IPS-20b (cell line): ENCODE results near the gene CERS6.

Source experiments
- H3K27ac ChIP-seq: one replicate; pipeline ENCODE4 v1.5.1; 2013; ENCODE audit warnings: low read length
- H3K27me3 ChIP-seq: 2 replicates; pipeline ENCODE4 v1.6.1; 2013; ENCODE audit warnings: mild to moderate bottlenecking, low read length, inconsistent platforms; ENCODE audit not compliant: insufficient read depth
- H3K36me3 ChIP-seq: 2 replicates; pipeline ENCODE4 v1.6.1; 2013; ENCODE audit warnings: low read depth, mild to moderate bottlenecking, inconsistent platforms, low read length, moderate library complexity; ENCODE audit not compliant: insufficient read depth
- H3K4me1 ChIP-seq: 2 replicates; pipeline ENCODE4 v1.6.1; 2013; ENCODE audit warnings: mild to moderate bottlenecking, control low read depth, inconsistent platforms, low read length, moderate library complexity; ENCODE audit not compliant: insufficient read depth
- H3K4me3 ChIP-seq: 2 replicates; pipeline ENCODE4 v1.5.1; 2013; ENCODE audit warnings: mild to moderate bottlenecking, low read length, inconsistent platforms
- H3K9ac ChIP-seq: 2 replicates; pipeline ENCODE4 v1.6.1; 2013; ENCODE audit warnings: low read depth, mild to moderate bottlenecking, inconsistent platforms, low read length, moderate library complexity
- H3K9me3 ChIP-seq: 2 replicates; pipeline ENCODE4 v1.6.1; 2013; ENCODE audit warnings: mild to moderate bottlenecking, low read depth, low read length, inconsistent platforms; ENCODE audit not compliant: insufficient read depth

CERS6 gene

DNA sequence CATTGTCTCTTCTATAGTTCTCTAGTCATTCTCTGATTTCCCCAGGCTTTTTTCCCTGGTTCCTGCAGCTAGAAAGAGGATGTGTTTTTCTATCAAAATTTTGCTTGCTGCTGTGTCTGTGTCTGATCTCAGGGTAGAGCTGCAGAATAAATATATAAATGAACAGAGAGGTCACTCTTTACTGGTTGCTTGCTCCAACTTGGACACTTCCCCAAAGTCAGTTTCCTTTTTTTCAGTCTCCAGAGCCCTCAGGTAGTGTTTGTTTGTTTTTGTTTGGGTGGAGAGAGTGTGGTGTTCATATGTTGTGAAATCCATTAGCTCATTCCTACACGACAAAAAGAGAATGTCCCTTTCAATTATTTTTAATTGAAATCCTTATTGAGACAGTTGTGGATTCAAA lies 85.8 kb downstream of the CERS6 start:
- peaks cover 7% of the 10 kb centered on the region; the same call in 1 of the 2 replicates for H3K9me3 ChIP-seq
- no peak overlapping the region for H3K27ac ChIP-seq
- H3K27me3 ChIP-seq: no peaks in the 10 kb centered on the region
- no peak overlapping the region for H3K4me3 ChIP-seq
- no peak overlapping the region for H3K9ac ChIP-seq
- no peaks in the 10 kb centered on the region for H3K36me3 ChIP-seq
- peaks cover 16% of the 10 kb centered on the region for H3K4me1 ChIP-seq

DNA sequence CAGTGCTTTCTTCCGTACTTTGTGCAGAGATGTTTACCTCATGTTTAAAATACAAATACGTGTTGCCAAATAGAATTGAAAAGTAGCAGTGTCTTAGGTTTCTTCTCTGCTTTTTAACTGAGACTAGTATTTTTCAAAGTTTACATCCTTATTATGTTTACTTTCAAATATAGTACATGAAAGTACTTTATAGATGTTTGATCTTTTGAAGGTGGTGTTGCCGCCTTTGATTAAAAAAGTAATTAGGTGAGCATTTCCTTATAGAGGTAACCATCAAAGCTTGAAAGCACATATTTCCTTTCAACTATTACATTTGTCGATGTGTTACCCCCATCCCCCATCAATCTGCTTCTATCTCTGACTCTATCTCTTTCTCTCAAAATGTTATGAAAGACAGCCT lies 87.0 kb downstream of the CERS6 start:
- H3K9ac ChIP-seq: no peak overlapping the region
- peaks cover 7% of the 10 kb centered on the region; the same call in 1 of the 2 replicates for H3K9me3 ChIP-seq
- H3K4me3 ChIP-seq: no peak overlapping the region
- H3K27ac ChIP-seq: no peak overlapping the region
- peaks cover 6% of the 10 kb centered on the region; the same call in 1 of the 2 replicates for H3K36me3 ChIP-seq
- H3K4me1 ChIP-seq: peaks cover 8% of the 10 kb centered on the region
- H3K27me3 ChIP-seq: no peaks in the 10 kb centered on the region

DNA sequence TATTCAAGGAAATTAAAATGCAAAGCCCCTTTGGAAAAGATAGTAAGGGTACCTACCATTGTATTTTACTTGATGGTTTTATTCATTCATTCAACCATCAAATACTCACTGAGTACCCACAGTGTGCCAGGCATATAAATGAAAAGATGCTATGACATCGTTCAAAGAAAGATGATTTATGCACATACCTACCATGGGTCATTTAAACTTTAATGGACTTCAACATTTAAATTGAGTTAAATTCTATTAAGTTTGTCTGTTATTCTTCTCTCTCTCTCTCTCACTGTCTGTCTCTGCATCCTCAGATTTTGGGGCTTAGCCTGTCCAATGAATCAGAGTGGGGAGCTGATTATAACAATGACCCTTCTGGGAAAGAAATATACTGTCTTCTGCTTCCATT lies 87.9 kb downstream of the CERS6 start:
- Histone ChIP-seq H3K4me3 (no peak overlapping the region), H3K9me3 (peaks cover 7% of the 10 kb centered on the region; the same call in 1 of the 2 replicates), H3K4me1 (peaks cover 8% of the 10 kb centered on the region), H3K27ac (no peak overlapping the region), H3K9ac (no peak overlapping the region), H3K27me3 (no peaks in the 10 kb centered on the region), H3K36me3 (peaks cover 6% of the 10 kb centered on the region; the same call in 1 of the 2 replicates)

DNA sequence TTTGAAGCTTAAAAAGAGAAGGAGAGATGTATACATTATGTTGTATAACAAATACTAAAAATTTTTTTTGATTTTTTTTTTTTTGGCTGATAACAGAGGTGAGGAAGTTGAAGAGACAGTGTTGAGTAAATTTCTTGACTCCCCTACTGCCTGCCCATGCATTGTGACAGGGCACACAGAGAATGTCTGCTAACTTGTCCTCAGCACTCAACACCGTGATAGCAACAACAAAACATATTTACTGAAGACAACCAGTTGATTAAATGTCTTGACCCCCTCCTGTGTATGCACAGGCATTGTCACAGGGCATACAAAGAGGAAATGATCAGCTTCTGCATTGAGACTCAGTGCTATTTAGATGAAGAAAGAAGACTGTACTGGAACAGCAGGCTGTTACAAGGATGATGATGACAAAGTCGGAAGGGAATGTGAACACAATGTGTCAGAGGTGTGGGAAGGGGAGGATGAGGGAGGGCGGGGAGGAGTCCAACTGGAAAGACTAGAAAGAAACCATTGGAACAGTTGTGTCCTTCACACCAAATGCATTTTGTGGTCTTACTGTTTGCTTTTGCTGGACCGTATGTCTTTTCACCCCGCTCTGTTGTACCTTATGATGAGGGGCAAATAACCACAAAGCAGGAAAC lies 89.5 kb downstream of the CERS6 start:
- Histone ChIP-seq H3K36me3 (peaks cover 6% of the 10 kb centered on the region; the same call in 1 of the 2 replicates), H3K27me3 (no peaks in the 10 kb centered on the region), H3K4me1 (peaks cover 8% of the 10 kb centered on the region), H3K9ac (no peak overlapping the region), H3K4me3 (no peak overlapping the region), H3K27ac (no peak overlapping the region), H3K9me3 (0 out of 2 replicates have a peak, but pooled peaks cover 2% of the 10 kb centered on the region)

DNA sequence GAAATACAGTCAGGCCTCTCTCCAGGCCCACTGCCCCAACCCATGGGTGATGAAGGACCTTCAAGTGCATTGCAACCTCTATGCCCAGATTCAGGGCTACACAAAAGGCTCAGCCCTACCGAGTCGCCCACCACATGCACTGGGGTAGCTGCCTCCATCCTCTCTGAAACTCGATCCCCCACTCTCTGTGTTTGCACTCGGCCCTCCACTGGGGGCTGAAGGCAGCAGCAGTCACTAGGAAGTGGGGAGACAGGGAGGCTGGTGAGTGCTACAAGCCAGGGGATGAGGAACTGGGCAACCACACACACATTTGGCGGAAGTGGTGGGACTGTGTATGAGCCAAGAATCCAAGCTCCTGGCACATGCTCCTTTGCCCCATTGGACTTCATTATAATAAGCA lies 94.6 kb downstream of the CERS6 start:
- H3K9me3 ChIP-seq: no peaks in the 10 kb centered on the region
- no peak overlapping the region; the same call in 1 of the 2 replicates for H3K9ac ChIP-seq
- peaks cover 6% of the 10 kb centered on the region; the same call in 1 of the 2 replicates for H3K36me3 ChIP-seq
- H3K4me1 ChIP-seq: peaks cover 27% of the 10 kb centered on the region
- H3K27ac ChIP-seq: peak overlapping the region; percentile 17
- no peak overlapping the region for H3K4me3 ChIP-seq
- no peaks in the 10 kb centered on the region for H3K27me3 ChIP-seq

DNA sequence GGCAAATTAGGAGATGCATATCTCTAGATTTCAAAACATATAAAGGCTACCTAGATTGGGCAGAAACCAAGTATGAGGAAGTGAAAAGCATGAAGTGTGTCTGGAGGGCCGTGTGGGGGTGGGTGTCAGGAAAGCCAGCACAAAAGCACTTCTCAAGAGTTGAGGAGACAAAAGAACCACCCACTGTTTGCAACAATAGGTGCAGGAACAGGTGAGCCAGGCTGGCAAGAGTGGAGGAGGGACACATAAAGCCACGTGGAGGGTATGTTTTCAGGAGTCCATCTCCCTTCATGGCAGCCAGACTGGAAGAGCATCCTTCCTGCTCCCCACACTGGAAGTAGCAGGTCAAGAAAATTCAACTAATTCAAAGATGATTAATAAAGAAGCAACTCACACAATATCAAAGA lies 96.4 kb downstream of the CERS6 start:
- Histone ChIP-seq H3K4me3 (peak overlapping the region; percentile 49; the same call in 1 of the 2 replicates), H3K27ac (peak overlapping the region; percentile 73), H3K36me3 (peaks cover 6% of the 10 kb centered on the region; the same call in 1 of the 2 replicates), H3K9ac (peak overlapping the region; percentile 66; the same call in 1 of the 2 replicates), H3K4me1 (peaks cover 27% of the 10 kb centered on the region), H3K27me3 (no peaks in the 10 kb centered on the region), H3K9me3 (no peaks in the 10 kb centered on the region)

DNA sequence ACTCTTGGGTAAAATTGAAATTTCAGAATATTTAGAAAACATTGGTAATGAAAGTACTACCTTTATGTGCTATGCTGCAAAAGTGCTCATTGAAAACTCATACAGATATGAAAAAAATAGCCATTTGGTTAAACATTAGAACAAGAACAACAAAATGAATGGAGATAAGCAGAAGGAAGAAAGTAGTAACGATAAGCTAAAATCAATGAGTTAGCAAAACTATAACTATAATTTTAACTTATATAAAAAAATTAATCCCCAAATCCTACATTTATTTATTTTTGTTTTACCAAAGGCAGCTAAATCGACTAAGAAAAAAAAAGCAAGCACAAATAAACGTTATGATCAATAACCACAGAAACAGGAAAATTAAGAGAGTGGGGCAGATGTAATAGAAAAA lies 99.2 kb downstream of the CERS6 start:
- H3K9ac ChIP-seq: no peak overlapping the region
- H3K27me3 ChIP-seq: no peaks in the 10 kb centered on the region
- no peak overlapping the region for H3K27ac ChIP-seq
- H3K9me3 ChIP-seq: no peaks in the 10 kb centered on the region
- H3K36me3 ChIP-seq: no peaks in the 10 kb centered on the region
- peaks cover 27% of the 10 kb centered on the region for H3K4me1 ChIP-seq
- no peak overlapping the region for H3K4me3 ChIP-seq

DNA sequence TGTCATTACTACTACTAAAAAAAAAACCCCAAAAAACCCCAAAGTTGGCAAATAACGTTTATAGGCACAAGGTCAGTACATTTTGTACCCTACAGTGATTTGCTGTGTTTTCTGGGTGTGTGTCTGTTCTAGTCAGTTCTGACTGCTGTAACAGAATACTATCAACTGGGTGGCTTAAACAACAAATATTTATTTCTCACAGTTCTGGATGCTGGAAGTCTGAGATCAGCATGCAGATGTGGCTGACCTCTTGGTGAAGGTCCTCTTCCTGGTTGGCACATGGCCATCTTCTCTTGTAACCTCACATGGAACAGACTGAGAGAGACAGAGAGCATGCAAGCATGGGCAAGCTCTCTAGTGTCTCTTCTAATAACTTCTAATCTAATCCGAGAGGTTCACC lies 103.1 kb downstream of the CERS6 start:
- H3K27me3 ChIP-seq: no peaks in the 10 kb centered on the region
- H3K4me1 ChIP-seq: no peaks in the 10 kb centered on the region
- peaks cover 7% of the 10 kb centered on the region; the same call in 1 of the 2 replicates for H3K36me3 ChIP-seq
- H3K9ac ChIP-seq: no peak overlapping the region
- H3K4me3 ChIP-seq: no peak overlapping the region
- H3K9me3 ChIP-seq: no peaks in the 10 kb centered on the region
- no peak overlapping the region for H3K27ac ChIP-seq

DNA sequence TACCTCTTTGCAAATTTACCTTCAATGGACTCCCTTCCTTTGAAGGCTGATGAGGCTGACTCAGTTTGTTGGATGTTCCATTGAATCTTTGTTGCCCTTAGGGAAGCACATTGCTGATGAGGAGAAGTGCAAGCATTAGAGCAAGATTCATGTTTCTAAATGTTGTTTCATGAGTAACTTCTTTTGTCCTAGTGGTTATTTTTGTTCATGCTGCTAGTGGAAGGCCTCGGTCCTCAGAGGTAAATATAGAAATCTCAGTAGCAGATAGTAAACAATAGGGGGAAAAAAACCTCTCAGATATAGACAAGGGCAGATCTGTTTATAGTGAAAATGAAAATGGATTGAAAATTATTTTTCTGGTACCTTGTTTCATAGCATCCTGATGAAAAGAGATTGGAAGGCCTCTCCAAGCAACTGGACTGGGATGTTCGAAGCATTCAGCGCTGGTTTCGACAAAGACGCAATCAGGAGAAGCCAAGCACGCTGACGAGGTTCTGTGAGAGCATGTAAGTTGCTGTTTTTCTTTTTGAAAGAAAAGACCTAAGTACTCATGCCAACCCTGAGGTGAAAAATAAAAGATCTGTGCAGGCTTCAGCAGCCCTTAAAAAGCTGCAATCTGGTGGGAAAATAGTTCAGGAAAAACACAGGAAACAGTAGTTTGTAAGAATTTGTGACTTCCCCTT lies 104.9 kb downstream of the CERS6 start:
- Histone ChIP-seq H3K9ac (no peak overlapping the region), H3K27ac (no peak overlapping the region), H3K36me3 (peaks cover 7% of the 10 kb centered on the region; the same call in 1 of the 2 replicates), H3K9me3 (no peaks in the 10 kb centered on the region), H3K27me3 (no peaks in the 10 kb centered on the region), H3K4me1 (no peaks in the 10 kb centered on the region), H3K4me3 (no peak overlapping the region)

DNA sequence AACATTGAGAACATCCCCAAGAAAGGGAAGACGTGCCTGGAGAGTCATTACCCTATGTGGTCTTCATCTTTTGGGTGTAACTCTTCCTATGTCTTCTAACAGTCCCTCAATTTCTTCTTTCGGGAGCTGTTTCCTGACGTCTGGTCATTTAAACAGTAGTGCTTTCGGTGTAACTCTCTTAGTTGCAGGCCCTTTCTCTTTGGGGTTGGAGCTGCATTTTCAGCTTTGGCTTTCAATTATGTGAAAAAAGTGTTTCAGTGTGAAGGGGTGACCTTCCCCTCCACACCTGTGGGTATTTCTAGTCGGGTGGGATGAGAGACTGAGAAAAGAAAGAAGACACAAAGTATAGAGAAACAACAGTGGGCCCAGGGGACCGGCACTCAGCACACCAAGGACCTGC lies 105.9 kb downstream of the CERS6 start:
- no peak overlapping the region for H3K9ac ChIP-seq

DNA sequence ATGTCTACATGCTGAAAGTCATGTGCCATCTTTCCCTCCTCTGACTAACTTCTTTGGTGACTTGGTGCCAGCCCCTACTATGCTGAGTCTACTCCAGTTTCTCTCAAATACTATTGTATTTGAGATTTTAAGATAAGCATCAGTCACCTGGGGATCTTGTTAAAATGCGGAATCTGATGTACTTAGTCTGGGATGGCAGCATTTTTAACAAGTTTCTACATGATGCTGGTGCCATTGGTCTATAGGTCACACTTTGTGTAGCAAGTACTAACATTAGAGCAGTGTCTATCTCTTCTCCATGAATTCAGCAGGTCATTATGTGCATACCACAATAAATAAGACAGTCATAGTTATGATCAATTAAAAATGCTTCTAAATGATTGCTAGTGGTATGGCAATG lies 106.9 kb downstream of the CERS6 start:
- Histone ChIP-seq H3K27ac (no peak overlapping the region), H3K4me1 (no peaks in the 10 kb centered on the region), H3K27me3 (no peaks in the 10 kb centered on the region), H3K9me3 (no peaks in the 10 kb centered on the region), H3K36me3 (peaks cover 7% of the 10 kb centered on the region; the same call in 1 of the 2 replicates), H3K4me3 (no peak overlapping the region), H3K9ac (no peak overlapping the region)

More for the DNA sequence above, 105.9 kb downstream of the CERS6 start:
- Histone ChIP-seq H3K27me3 (no peaks in the 10 kb centered on the region), H3K27ac (no peak overlapping the region), H3K4me3 (no peak overlapping the region), H3K9me3 (no peaks in the 10 kb centered on the region), H3K36me3 (peaks cover 7% of the 10 kb centered on the region; the same call in 1 of the 2 replicates), H3K4me1 (no peaks in the 10 kb centered on the region)

DNA sequence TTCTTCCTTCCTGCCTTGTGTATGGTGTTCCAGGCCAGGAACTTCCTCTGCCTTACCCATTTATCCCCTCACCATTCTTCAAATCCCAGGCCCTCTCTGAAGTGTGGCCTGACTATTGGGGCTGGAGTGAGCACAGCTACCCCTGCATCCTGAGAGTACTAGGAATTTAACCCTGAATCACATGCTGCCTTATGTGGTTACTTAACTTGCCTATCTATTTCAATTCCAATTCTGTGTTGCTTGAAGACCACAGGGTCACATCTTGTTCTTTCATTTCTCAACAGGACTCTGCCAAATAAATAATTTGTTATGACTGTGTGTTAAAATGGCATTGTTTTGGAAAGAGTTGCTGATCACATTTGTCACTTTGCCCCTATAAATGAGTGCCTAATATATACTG lies 108.6 kb downstream of the CERS6 start:
- Histone ChIP-seq H3K27ac (no peak overlapping the region), H3K36me3 (peaks cover 7% of the 10 kb centered on the region; the same call in 1 of the 2 replicates), H3K4me1 (no peaks in the 10 kb centered on the region), H3K9me3 (no peaks in the 10 kb centered on the region), H3K9ac (no peak overlapping the region), H3K4me3 (no peak overlapping the region), H3K27me3 (no peaks in the 10 kb centered on the region)
